DMS53 (cell line): ENCODE measurements around the gene ACOT6.
"Not testable (repeated sequence)": the region's sequence is repeated elsewhere in the genome, so short reads cannot be mapped to it uniquely, and the experiment has no call there.

ENCODE experiments used
- DNase-seq: peaks from one replicate; lab custom pipeline; 2025; lab: John Stamatoyannopoulos, UW

ACOT6 gene

GRCh38 chr14:73651005-73651404 lies 38.7 kb downstream of the ACOT6 start:
- DNase-seq = no peak

- DNase-seq = no peak
Observed at GRCh38 chr14:73655851-73656250, 43.5 kb downstream of the ACOT6 start.

GRCh38 chr14:73659202-73659601 lies 46.9 kb downstream of the ACOT6 start:
- DNase-seq = not testable (repeated sequence)

GRCh38 chr14:73660511-73660910 lies 48.2 kb downstream of the ACOT6 start:
- DNase-seq = no peak

- DNase-seq = no peak
Observed at GRCh38 chr14:73661872-73662271, 49.6 kb downstream of the ACOT6 start.

GRCh38 chr14:73662487-73662943 lies 50.2 kb downstream of the ACOT6 start:
- DNase-seq = peak; percentile 50

GRCh38 chr14:73663548-73664212 lies 51.4 kb downstream of the ACOT6 start:
- no peak for DNase-seq

GRCh38 chr14:73665130-73665529 lies 52.8 kb downstream of the ACOT6 start:
- DNase-seq = no peak

- DNase-seq = no peak
Observed at GRCh38 chr14:73666583-73666982, 54.3 kb downstream of the ACOT6 start.

GRCh38 chr14:73667854-73668253 lies 55.5 kb downstream of the ACOT6 start:
- no peak for DNase-seq
